GM04504 (cell line): ENCODE data around the gene TELO2.

Source experiments
- DNase-seq: peaks from one replicate; pipeline ENCODE4 v3.0.0-alpha.2; 2012; ENCODE audit warnings: low read depth

TELO2 gene

DNA sequence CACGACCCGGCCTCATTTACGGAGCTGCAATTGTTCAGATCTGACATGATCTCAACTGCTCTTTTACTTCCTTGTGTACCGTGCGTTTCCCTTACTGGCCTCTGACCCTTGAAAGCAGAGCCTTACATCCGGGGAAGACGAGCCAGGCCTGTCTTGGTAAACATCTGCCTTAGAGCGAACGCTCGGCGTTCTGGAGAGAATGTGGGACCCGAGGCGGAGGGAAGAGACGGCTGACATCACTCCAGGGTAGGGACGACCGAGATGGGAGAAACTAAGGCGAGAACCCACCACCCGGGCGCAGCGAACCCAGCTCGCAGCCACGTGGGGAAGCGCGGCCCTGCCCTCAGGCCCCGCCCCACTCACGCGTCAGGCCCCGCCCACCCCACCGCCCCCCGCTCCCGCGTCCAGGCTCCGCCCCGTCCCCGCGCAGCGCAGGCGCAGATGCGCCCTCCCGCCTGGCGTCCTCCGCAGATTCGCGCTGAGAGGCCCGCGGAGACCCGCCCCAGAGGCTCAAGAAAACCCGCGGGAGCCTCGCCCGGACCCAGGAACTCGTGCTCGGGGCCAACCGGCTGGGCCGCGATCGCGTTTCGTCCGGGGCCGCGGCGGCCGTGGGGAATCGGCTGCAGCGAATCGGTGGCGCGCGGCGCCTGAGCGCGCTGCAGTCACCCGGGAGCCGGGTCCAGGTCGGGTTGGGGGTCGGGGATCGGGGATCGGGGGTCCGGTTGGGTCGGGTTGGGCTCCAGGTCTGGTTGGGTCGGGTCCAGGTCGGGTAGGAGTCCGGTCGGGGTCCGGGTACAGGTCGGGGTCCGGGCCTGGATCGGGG is at the start of gene TELO2:
Gene TELO2 (plus strand): TSS at position 438 of the 823 bp plus-strand sequence. CDS start 922 bp downstream, outside the sequence.
- DNase-seq, result peak; percentile 44

DNA sequence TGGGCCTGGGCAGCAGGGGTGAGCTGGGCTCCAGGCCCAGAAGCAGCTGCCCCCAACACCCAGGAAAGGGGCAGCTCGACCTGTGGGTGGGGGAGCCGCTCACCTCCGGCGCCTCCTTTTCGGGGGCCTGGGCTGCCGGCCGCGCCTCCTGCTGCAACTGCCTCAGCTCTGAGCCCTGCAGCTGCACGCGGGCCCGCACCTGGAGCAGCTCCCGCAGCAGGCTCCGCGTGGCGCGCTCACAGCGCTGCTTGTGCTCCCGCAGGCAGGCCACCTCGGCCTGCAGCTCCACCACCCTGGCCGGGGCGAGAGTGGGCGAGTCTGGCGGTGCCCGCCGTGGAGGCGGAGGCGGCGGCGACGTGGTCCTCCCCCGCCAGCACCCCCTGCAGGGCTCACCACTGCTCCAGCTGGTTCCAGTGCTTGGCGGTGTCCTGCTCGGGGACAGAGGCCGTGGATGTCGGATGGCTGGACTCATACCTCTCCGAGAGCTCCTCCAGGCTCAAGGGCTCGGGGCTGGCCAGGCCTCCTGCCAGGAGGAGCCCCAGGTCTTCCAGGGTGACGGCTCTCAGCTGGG is 49.7 kb upstream of the TELO2 start:
- DNase-seq, result no peak

DNA sequence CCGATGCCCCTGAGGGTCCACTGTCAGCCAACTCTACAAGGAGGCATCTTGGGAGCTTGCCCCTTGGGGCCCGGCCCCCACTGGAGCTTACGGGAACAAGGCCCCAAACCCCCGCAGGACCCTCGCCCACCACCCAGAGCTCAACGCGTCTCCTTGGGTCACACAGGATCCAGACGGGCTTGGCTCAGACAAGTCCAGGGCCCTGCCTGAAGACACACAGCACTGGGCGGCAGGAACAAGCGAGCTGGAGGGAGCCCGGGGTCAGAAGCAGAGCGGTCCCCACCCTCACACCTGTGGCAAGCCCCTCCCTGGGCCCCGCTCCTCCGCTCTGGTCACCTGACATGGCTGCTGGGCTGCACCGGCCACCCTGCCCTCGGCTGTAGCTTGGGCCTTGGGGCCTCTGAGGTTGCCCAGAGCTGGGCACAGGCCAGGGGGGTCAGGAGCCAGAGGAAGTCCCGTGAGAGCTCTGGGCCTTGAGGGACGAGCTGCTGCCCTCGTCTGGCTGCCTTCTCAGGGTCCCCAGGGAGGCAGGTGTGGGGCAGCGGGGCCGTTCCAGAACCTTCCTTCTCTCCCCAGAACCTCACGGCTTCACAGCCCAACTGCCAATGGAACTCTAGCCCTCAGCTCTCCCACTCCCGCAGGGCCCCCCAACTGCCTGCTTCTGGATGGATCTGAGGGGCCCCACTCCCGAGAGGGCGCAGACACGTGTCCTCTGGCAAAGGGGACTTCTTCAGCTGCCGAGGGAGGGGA is 49.0 kb upstream of the TELO2 start, which contains the start of gene CCDC154:
Gene CCDC154 (minus strand): TSS at position 577 of the 750 bp plus-strand sequence. CDS start 234 bp downstream, at position 343.
- no peak for DNase-seq

DNA sequence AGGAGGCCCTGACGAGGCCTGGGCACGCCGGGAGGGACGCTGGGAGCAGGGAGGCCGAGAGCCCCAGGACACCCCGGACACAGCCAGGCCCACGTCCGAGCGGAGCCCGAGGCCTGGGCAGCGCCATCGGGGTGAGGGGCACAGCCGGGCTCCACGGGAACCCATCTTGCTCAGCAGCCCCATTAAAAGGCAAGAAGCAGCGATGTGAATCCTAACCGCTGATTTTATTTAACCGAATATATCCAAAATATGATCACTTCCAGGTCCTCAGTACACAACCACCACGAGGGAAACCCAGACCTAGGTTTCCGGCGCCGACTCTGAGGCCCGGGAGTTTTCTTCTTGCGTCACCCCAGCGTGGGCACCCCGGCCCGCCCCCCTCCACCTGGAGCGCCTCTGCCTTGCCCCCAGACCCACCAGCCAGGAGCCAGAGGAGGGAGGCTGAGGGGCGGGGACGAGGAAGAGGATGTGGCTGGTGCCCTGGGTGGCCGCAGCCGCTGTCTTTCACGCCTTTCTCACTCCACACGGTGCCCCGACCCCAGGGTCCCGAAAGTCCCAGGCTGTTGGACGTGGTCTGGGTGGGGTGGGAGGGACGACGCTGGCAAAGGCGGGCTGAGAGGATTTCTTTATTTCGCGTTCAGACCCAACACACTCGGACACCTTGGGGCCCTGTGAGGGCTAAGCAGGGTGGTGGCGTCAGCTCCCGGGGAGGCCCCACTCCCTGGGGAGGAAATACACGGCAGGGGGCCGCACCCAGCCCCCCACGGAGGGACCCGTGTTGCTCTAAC is 48.2 kb upstream of the TELO2 start:
- no peak for DNase-seq

DNA sequence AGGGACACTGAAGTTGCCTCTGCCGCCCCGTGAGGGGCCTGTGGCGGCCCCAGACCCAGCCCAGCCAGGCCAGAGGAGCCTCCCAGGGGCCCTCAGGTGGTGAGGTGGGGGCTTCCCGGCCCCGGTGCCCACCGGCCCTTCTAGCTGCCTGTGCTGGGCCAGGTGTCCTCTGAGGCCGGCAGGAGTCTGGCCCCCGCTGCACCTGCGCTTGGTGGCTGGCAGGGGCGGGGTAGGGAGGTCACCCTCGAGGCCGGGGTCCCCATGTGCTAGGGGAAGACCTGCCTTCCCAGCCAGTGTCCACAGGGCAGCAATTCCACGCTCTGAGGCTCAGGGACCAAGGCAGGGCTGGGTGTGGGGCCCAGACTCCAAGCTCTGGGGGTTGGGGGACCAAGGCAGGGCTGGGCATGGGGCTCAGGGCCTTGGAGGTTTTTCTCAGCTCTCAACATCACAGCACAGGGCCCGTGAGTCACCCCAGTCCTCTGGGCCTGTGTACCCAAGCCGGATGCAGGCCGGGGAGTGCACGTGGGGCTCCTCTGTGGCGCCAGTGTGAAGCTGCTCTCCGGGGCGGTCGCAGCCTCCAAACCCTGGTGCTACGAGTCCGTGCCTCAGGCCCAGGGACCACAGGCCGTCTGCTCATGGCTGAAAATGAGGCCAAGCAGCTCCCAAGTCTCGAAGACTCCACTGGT is 47.5 kb upstream of the TELO2 start:
- no peak for DNase-seq

DNA sequence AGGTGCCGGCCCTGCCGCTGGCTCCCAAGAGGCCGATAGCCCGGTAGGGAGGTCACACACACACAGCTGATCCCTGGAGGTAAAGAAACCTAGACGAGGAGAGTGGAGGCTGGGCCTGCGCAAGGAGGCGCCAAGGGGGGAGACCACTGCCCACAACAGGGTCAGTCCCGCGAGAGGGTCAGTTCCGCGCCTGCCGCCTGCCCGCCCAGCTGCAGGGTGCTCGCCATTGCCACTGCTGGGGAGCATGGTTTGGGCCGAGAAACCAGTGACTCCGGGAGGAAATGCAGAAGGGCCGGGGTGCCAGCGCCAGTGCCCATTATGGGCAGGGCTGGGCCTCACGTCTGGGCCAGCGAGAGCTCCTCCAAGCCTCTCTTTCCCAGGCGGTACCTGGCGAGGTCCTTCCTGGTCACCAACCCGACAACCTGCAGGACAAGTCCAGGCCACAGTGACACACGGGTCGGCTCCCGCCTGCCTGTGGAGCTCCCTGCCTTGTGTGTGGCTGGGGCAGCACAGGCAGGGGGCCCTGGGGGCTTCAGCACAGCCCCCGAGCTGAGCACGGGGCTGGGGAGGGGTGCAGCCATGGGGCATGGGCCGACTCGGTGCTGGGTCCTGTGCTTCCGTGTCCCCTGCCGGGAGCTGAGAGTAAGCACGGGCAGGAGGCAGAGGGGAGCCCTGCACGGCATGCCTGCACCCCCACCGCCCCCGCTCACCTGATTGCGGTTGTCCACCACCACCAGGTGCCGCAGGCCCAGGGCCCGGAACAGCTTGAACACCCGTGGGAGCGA is 46.7 kb upstream of the TELO2 start:
- no peak for DNase-seq

DNA sequence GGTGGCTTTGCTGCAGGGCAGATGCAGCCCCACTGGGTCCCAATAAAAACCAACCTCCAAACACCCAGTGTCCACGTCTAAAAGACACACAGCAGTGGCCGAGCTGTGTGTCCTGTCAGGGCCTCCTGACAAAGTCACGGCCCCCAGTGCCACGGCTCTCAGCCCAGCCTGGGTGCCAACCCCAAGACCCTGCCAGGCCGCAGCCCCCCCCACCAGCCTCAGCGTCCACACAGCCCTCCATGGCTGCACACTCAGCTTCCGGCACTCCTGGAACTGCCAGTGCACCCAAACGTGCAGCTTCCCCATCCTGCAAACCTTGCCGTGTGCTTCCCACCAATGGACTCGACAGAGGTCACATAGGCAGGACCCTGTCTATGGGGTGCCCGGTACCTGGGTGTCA is 45.2 kb upstream of the TELO2 start:
- DNase-seq, result no peak

DNA sequence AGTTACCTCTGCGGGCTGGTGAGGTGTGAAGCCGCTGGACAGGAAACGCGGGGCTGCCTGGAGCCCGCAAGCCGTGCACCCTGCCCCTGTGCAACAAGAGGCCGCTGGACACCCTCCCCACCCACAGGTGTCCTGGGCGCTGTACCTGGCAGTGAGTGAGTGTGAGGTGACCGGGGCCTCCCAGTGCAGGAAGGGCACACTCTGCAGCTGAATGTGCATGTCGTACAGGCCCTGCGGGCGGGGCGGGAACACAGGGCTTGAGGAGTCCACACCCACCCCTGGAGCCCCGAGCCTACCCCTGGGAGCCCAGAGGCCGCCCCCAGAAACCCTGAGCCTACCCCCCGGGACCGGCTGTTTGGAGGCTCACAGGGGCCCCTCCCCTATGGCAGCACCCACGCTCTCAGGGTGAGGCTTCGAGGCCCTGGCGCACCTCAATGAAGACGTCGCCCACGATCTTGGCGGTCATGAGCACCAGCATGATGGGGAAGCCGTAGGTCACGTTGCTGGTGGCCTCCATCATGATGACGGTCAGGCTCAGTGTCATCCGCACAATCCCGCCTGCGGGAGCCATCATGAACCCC is 44.5 kb upstream of the TELO2 start:
- DNase-seq, result no peak

DNA sequence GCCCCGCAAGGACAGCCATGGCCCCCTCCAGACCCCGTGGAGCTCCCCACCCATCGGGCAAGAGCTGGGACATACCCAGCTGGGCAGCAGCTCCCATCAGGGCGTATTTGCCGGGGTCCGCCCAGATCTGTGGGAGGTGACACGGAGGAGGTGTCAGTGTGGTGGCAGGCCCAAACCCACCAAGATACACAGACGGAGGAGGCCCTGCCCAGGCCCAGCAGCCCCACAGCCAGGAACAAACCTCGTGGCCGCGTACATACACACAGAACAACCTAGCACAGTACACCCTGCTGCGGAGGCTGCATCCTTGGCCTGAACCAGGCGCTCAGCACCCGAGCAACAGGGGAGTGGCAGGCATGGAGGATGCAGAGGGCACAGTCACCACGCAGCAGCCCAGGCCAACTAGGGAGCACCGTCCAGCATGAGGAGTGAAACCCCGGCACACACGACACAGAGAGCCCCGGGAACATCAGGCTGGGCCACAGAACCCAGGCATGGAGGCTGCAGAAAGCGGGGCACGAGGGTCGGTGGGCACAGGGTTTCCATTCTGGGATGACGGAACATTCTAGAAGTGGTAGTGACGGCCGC is 43.9 kb upstream of the TELO2 start:
- DNase-seq, result no peak

DNA sequence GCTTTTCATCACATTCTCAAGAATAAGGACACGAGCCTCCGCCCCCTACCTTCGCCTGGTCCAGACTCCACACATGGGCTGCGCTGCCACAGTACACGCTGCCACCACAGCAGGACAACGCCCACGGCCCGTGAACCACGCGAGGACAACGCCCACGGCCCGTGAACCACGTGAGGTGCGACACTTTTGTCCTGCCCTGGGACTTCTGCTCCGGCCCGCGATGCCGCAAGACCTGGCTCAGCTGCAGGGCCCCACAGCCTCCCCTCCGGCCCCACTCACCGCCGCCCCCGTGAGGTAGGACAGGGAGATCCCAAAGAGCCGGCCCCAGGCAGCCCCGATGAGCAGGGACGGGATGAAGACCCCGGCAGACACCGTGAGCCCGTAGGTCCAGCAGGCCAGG is 42.9 kb upstream of the TELO2 start:
- DNase-seq, result no peak

DNA sequence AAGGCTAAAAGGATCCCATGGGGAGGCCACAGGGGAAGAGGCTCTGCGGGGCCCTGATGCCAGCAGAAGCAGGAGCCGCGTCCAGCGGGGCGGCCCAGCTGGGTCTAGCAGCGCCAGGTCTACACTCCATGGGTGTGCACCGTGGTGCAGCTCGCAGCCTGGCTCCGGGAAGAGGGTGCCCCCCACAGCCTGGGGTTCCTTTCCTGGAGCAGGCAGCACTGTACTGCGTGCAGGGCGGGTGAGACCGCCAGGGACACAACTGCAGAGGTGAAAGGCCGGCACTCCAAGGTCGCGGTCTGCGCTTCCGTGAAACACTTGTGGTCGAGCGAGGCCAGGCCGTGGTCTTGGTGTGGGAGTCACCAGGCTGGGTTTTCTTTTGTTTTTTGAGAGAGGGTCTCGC is 42.3 kb upstream of the TELO2 start:
- no peak for DNase-seq

DNA sequence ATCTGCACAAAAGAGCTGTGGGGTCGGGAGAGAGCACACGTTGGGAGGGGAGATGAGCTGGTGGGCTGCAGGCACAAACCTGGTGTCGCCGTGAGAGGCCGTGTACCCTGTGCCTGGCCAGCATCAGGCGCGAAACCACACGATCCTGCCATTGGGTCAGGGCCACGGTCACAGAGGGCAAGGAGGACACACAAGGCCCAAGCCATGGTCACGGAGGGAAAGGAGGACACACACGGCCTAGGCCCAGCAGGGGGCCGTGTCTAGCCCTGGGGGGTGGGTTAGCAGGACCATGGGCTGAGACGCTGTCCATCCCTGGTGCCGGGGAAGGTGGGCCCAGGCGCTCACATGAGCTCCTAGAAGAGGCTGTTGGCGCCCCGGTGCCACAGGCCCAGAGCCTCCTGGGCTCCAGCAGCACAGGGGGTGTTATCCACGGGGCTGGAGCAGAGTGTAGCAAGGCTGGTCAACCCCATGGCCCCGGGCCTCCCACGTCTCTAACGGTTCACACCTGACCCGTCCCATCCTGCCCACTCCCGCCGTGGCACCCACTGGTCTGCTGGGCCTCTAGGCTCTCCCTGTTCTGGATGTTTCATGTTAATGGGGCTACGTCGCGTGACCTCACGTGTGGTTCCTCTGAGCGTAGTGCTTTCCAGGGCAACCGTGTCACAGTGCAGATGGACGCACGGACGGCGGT is 41.3 kb upstream of the TELO2 start:
- no peak for DNase-seq

DNA sequence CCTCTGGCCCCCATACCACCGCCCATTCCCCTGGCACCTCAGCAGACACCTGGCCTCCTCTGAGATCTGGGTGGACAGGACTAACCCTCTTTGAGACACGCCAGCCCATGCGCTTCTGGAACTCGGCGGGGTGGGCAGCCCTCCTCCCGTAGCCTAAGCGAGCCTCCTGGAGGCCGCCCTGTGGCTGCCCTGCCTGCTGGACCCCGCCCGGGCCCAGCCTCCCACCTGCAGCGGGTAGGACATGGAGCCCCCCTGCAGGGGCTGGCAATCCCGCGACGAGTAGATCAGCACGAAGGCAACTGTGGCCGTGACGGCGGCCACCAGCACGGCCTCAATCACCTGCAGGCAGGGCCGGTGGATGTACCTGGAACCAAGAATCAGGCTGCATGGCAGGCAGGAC is 40.6 kb upstream of the TELO2 start:
- DNase-seq, result no peak

DNA sequence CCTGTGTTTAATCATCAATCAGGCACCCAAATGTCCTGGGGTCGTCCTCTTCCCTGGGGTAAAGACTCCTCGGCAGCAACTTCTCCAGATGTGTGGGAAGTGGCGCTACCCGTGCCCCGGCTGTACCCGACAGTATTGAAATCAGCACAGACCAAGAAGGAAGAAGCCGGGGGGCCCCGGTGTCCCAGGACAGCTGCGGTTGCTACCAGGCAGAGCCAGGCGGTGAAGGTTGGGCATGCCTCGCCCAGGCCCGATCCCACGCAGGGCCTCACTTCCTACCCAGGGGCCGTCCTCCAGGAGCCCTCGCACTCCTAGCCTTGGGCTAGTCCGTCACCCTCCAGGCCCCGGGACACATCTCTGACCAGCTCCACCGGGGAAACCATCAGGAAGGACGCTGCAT is 39.8 kb upstream of the TELO2 start:
- no peak for DNase-seq

DNA sequence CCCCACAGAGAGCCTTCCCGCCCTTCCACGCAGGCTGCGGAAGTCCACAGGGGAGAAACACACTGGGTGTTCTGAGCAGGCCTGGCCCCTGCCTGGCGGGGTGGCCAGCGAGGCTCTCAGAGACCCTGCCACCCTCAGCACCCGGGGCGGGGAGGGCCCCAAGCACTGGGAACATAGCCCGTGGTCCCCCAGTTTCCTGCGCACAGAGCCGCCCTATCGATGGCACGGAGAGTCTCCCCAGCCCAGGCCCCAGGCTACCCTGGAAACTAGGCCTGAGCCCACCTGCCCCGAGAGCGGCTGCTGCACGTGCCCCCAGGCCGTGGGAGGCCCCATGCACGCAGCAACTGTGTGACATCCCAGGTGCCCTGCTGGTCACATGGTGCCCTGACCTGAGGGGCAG is 38.6 kb upstream of the TELO2 start:
- no peak for DNase-seq

DNA sequence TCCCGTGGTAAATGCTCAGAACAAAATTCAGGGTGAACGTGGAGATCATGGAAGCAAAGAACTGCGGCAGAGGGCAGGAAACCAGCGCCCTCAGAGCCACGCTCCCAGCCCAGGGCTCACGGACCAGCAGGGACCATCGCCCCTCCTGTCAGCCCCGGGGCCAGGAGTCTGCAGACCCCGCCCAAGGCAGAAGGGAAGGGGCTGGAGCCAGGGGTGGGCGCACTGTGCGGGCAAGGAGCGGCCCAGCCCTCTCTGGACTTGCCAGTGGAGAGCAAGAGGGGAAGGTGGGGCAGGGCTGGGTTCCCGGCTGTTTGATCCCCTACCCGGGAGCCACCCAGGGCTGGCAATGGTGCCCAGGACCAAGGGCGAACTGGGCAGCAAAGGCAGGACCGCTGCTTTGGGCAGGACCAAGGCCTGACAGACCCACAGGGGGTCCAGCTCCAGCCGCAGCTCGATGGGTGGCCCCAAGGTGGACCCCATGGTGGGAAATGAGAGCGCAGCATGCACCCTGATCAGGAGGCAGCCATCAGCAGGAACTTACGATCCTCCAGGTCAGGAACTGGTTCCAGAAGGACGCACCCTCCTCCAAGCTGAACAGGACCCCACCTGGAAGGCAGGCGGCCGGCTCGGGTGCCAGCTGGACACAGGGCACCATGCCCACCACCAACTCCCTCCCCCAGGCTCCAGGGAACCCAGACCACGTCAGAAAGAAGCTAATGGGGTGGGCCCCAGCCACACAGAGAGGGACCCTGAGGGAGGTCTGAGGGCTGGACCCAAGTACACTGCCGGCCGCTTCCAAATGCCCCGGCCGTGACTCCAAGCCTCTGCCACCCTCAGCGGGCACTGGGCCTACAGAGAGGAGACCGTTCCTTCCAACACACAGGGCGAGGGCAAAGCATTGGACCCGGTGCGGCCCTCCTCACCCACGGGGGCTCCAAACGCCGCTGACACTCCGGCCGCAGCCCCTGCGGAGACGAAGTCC is 37.7 kb upstream of the TELO2 start:
- no peak for DNase-seq

DNA sequence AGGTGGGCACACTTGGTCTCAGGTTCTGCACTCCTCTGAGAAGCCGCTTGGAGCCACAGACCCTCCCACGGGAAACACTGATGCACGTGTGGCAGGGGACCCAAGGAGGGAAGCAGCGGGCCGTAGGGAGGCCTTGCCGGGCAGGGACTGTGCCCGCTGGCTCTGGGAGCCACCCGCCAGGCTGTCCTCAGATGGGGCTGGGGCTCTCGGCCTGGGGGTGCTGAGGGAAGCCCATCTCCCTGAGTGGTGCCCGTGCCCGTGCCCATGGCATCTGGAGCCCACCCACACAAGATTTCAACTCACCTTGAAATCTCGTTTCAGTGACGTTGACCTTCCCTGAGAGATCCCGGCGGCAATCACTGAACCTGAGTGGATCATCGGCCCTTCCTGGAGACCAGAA is 36.2 kb upstream of the TELO2 start:
- DNase-seq, result no peak
